BE2C (cell line): ENCODE data around the gene POLR2J.
"Not testable (repeated sequence)": the region's sequence is repeated elsewhere in the genome, so short reads cannot be mapped to it uniquely, and the experiment has no call there.

Experiments used
- DNase-seq: peaks from one replicate; pipeline ENCODE4 v3.0.0-alpha.2; 2020
- H3K27me3 ChIP-seq: fragments of 250-450 bp; sonication (Bioruptor Pico); 2 replicates; pipeline ENCODE4 v1.5.1; 2020; ENCODE audit warnings: mild to moderate bottlenecking
- H3K36me3 ChIP-seq: fragments of 250-450 bp; sonication (Bioruptor Pico); 2 replicates; pipeline ENCODE4 v1.5.1; 2020; ENCODE audit warnings: mild to moderate bottlenecking
- H3K4me1 ChIP-seq: fragments of 250-450 bp; sonication (Bioruptor Pico); 2 replicates; pipeline ENCODE4 v1.5.1; 2020
- H3K4me3 ChIP-seq: 2 replicates; pipeline ENCODE4 v1.5.1; 2011; ENCODE audit warnings: low read depth, low read length
- H3K9me3 ChIP-seq: fragments of 250-450 bp; sonication (Bioruptor Pico); 2 replicates; pipeline ENCODE4 v1.5.1; 2020
- TF ChIP-seq, protein P1 (sequence below): IDR thresholded peaks from 2 replicates; pipeline ENCODE4 v1.5.1; 2012; ENCODE audit warnings: mild to moderate bottlenecking, low read depth, low read length

The POLR2J gene

DNA sequence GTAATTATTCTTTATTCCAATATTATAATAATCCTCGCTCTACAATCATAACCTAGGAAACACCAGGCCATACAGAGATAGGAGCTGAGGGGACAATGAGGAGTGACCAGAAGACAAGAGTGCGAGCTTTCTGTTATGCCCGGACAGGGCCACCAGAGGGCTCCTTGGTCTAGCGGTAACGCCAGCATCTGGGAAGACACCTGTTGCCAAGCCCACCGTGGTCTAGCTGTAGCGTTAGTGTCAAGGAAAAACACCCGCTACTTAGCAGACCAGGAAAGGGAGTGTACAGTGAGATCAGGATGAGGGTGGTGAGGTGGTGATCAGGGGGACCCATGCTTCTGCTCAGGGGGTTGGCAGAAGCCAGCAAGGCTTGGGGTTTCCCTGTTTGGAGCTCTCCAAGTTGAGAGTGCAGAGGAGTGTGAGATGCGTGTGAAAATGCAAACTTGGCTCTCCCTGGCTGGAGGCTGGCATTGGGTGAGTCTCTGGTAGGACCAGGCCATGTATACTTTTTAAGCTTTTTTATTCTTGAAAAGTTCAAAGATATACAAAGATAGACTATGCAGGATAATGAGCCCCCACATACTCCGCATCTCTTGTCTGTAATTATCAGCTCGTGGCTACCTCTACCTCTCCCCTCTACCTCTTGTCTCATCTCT is 1.4 kb upstream of the POLR2J start:
- DNase-seq = peak; percentile 72
- H3K27me3 ChIP-seq = not testable (repeated sequence)
- TF ChIP-seq, protein P1, sequence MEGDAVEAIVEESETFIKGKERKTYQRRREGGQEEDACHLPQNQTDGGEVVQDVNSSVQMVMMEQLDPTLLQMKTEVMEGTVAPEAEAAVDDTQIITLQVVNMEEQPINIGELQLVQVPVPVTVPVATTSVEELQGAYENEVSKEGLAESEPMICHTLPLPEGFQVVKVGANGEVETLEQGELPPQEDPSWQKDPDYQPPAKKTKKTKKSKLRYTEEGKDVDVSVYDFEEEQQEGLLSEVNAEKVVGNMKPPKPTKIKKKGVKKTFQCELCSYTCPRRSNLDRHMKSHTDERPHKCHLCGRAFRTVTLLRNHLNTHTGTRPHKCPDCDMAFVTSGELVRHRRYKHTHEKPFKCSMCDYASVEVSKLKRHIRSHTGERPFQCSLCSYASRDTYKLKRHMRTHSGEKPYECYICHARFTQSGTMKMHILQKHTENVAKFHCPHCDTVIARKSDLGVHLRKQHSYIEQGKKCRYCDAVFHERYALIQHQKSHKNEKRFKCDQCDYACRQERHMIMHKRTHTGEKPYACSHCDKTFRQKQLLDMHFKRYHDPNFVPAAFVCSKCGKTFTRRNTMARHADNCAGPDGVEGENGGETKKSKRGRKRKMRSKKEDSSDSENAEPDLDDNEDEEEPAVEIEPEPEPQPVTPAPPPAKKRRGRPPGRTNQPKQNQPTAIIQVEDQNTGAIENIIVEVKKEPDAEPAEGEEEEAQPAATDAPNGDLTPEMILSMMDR = peak; percentile 41

DNA sequence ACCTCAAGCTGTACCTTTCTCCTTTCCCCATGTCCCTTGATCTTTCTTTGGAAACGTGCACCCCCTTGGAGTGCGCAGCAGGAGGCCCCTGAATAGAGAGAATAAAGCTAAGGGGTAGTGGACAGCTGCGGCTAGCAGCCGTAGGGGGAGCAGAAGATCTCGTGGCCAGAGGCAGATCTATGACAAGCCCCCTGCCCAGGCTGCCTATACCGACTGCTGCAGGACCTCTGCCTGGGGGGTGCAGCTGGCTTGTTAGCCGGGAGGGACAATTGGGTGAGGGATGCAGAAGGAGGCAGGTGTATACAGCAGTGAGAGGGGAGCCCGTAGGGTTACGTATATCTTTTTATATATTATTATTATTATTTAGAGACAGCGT is 475 bp upstream of the POLR2J start:
- H3K9me3 ChIP-seq, DNase-seq, H3K4me1 ChIP-seq, H3K36me3 ChIP-seq, H3K4me3 ChIP-seq, H3K27me3 ChIP-seq: not testable (repeated sequence)

More for the DNA sequence above, 1.4 kb upstream of the POLR2J start:
- H3K4me1 ChIP-seq, H3K9me3 ChIP-seq, H3K4me3 ChIP-seq, H3K36me3 ChIP-seq: not testable (repeated sequence)

DNA sequence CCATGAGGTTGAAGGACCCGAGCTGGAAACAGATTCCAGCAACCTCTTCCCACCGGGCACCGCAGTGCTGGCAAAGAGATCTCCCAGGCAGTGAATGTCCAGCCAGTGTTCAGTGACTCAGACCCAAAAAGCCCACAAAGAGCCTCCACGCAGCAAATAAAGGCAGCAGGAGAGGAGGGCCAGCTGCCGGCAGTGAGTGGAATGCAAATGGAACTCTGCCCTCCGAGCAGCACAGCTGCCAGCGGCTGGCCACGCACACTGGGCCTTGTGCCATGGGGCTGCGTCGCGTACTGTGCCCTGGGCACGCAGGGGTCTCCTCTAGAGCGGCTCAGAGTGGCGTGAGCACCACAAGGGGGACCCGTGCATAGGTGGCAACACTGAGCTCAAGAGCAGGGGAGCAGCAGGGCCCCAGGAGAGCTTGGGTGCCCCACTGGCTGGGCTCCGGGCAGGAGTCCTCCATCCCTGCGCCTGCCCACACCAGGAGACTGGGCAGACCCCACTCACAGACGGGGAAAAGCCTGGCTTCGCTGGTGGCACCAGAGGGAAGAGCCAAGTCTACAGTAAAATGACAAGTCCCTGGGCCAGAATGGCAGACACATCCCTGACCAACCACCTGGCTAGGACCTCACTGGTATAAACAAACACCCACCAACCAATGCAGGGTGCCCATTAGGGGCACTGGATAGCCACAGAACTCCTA is 3.8 kb downstream of the POLR2J start:
- not testable (repeated sequence) for H3K27me3 ChIP-seq, DNase-seq, H3K4me1 ChIP-seq, H3K9me3 ChIP-seq, H3K4me3 ChIP-seq
- peaks cover 28% of the 10 kb centered on the region for H3K36me3 ChIP-seq

DNA sequence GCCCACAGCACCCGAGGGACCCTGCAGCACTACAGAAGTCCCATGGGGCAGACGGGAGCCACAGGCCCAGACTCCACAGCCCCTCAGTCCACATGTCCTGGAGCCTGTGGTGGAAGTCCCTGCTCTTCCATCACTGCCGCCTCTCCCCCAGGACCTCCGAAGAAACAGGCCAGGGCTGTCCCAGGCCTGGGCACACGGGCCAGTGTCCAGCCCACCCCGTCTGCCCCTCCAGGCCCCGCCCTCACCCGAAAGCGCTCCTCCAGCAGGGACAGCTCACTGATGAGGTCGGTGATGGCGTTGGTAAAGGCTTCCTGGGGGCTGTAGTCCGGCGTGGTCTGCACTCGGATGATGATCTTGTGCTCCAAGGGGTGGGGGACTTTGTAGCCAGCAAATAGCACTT is 4.6 kb downstream of the POLR2J start:
- peaks cover 31% of the 10 kb centered on the region for H3K36me3 ChIP-seq
- H3K4me1 ChIP-seq, H3K27me3 ChIP-seq, H3K4me3 ChIP-seq, H3K9me3 ChIP-seq: not testable (repeated sequence)
- DNase-seq = peak; percentile 8

DNA sequence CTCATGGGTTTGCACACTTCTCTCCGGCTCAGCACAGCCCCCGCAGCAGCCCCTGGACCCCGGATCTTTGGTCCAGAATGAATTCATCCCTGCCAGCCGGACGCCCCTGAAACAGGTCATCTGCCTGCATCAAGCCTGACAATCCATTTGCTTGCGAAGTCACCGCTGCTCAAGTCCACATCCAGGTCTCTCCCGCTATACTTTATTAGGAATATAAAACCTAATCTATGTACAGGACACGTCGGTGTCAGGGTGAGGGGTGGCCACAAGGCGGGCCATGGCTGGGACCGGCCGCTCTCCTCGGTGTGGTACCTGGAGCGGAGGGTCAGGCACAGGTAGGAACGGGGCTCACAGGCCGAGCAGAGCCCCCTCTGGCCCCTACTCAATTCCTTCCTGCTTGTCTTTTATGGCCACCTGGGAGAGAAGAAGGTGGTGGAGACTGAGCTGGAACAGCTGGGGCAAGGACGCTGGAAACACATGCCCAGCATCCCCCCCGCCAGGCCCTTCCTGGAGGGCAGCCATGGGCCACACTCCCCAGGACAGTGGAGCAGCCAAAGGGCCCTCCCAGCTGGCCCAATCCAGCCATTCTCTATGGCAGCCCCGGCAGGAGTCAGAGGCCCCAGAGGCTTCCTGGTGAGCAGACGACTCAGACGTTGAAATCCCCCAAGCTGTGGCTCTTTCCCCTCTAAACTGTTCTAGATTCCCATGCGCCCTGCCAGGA is 5.3 kb downstream of the POLR2J start:
- H3K36me3 ChIP-seq = peaks cover 34% of the 10 kb centered on the region

DNA sequence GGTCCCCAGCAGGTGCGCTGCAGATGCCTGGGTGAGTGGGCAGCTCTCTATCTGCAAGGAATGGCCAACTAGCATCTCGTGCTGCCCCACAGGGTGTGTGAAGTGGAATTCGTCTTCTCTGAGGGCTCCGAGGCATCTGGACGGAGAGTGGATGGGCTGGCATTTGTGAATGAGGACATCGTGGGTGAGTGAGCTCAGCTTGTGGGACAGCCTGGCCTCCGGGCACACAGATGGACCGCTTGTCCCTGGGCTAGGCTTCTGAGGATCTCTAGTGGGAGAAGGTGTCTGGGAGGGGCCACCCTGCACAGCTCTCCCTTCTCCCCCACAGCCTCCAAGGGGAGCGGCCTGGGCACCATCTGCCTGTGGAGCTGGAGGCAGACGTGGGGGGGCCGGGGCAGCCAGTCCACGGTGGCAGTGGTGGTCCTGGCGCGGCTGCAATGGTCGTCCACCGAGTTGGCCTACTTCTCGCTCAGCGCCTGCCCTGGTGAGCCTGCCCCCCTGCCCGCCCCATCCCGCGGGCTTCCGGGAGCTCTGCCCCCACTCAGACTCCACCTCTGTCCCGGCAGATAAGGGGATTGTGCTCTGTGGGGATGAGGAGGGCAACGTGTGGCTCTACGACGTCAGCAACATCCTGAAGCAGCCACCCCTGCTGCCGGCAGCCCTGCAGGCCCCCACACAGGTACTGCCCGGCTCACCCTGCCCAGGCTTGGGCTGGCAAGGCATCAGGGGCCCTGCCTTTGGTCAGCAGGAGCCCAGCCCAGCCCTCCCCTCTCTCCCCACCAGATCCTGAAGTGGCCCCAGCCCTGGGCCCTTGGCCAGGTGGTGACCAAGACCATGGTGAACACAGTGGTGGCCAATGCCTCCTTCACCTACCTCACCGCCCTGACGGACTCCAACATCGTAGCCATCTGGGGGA is 6.3 kb downstream of the POLR2J start:
- TF ChIP-seq, protein P1 = no peak
- H3K27me3 ChIP-seq = no peaks in the 10 kb centered on the region
- peak; percentile 22 for DNase-seq
- peaks cover 37% of the 10 kb centered on the region for H3K36me3 ChIP-seq
- no peak overlapping the region for H3K4me3 ChIP-seq
- H3K9me3 ChIP-seq = no peaks in the 10 kb centered on the region
- peaks cover 8% of the 10 kb centered on the region; the same call in 1 of the 2 replicates for H3K4me1 ChIP-seq

More for the DNA sequence above, 5.3 kb downstream of the POLR2J start:
- TF ChIP-seq, protein P1 = no peak
- no peak overlapping the region for H3K4me3 ChIP-seq
- no peaks in the 10 kb centered on the region for H3K27me3 ChIP-seq
- peaks cover 7% of the 10 kb centered on the region; the same call in 1 of the 2 replicates for H3K4me1 ChIP-seq
- DNase-seq = peak; percentile 4
- no peaks in the 10 kb centered on the region for H3K9me3 ChIP-seq

DNA sequence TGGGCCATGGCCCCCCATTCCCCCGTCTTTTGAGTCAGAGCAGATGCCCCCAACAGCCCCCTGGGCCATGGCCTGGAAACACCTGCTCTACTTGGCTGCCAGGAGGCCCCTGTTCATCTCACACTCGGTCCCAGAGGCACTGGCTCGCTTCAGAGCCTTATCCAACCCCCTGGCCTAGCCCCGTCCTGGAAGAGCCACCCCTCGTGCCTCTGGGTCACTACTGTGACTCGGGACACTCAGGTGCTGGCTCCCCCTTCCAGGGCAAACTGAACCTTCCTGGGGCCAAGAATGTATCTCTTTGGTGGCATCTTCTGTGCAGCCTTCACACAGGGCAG is 7.0 kb downstream of the POLR2J start:
- H3K4me3 ChIP-seq = no peak overlapping the region
- no peaks in the 10 kb centered on the region for H3K27me3 ChIP-seq
- TF ChIP-seq, protein P1 = no peak
- H3K9me3 ChIP-seq = no peaks in the 10 kb centered on the region
- peaks cover 8% of the 10 kb centered on the region; the same call in 1 of the 2 replicates for H3K4me1 ChIP-seq
- peaks cover 37% of the 10 kb centered on the region for H3K36me3 ChIP-seq
- DNase-seq = peak; percentile 16
